Sigmoid colon (tissue), 7 donors: ENCODE results near the gene GRM4. TPM values are rescaled to one million over a fixed set of nuclear protein-coding genes. Genes with fewer than 3 reads are reported as not detected.

Experiments
- DNase-seq: peaks from one replicate; pipeline ENCODE4 v3.0.0-alpha.2; 2019
- H3K27ac ChIP-seq, 4 donors: fragments of 200-600 bp; sonication (generic); one replicate each; pipeline ENCODE4 v1.5.1; 2016 to 2019; ENCODE audit warnings: mild to moderate bottlenecking in 1 of 4
- H3K27me3 ChIP-seq, 3 donors: fragments of 200-600 bp; sonication (generic); one replicate each; pipeline ENCODE4 v1.5.1; 2019; ENCODE audit warnings: mild to moderate bottlenecking in 1 of 3
- H3K36me3 ChIP-seq, 4 donors: fragments of 200-600 bp; sonication (generic); one replicate each; pipeline ENCODE4 v1.5.1; 2016 to 2019
- H3K4me1 ChIP-seq, 4 donors: fragments of 200-600 bp; sonication (generic); one replicate each; pipeline ENCODE4 v1.5.1; 2017 to 2019
- H3K4me3 ChIP-seq, 4 donors: fragments of 200-600 bp; sonication (generic); one replicate each; pipeline ENCODE4 v1.5.1; 2017 to 2019; ENCODE audit warnings: mild to moderate bottlenecking in 2 of 4, moderate library complexity in 1 of 4
- H3K9me3 ChIP-seq, 4 donors: fragments of 200-600 bp in 3 of 4; sonication (generic) in 3 of 4; one replicate each; pipeline versions ENCODE4 v1.5.1 to v1.6.1; 2013 to 2019
- CTCF ChIP-seq, 4 experiments: fragments of 450-650 bp in 3 of 4; fragments of 200-600 bp in 1 of 4; IDR thresholded peaks; one replicate each; pipeline ENCODE4 v1.5.1; 2016 to 2019; ENCODE audit warnings: antibody characterized with exemption in 4 of 4, mild to moderate bottlenecking in 3 of 4, moderate library complexity in 2 of 4
- EP300 ChIP-seq, 4 donors: sonication (generic); formaldehyde crosslinking; IDR thresholded peaks; one replicate each; pipeline ENCODE4 v1.6.1; 2017; ENCODE audit warnings: antibody characterized with exemption in 4 of 4
- POLR2A ChIP-seq, 2 donors: fragments of 450-650 bp; IDR thresholded peaks; one replicate each; pipeline ENCODE4 v1.6.1; 2016; ENCODE audit warnings: antibody characterized with exemption in 2 of 2, mild to moderate bottlenecking in 2 of 2, moderate library complexity in 2 of 2
- POLR2AphosphoS5 ChIP-seq, 4 donors: sonication (generic); formaldehyde crosslinking; IDR thresholded peaks; one replicate each; pipeline ENCODE4 v1.6.1; 2017; ENCODE audit warnings: antibody characterized with exemption in 4 of 4
- WGBS, 2 donors: extraction: QIAGEN DNeasy Blood & Tissue Kit; methylation state at CpG; one replicate each; pipeline ENCODE4 v1.1.7; 2013; 5-methylcytosine and 5-hydroxymethylcytosine counted together
- intact Hi-C: fragments of 100-400 bp; cut with DNase I; formaldehyde crosslinking; loops from one replicate; pipeline ENCODE4 v1.15.1; 2023
- polyA plus RNA-seq, 3 donors: library from polyadenylated mRNA; stranded (reverse); fragments of 200-250 nt; gene quantifications; one replicate each; pipeline ENCODE4 v1.2.3, GENCODE V29; 2013
- total RNA-seq, 4 donors: library from RNA; depleted of rRNA; stranded (reverse); fragments of >200 nt; gene quantifications; one replicate each; pipeline ENCODE4 v1.1.0, GENCODE V29; 2016
- donor health status: healthy with polysubstance abuse.
- donor health status: Bipolar disorder and iron deficiency.
- donor health status: healthy.

The GRM4 gene
- total and polyA plus RNA-seq, 7 donors = 0.07 to 0.14 TPM; not detected in 5

- no peaks in the 10 kb centered on the region for H3K9me3 ChIP-seq
- intact Hi-C loops = no loop called here
- H3K4me3 ChIP-seq = no peak overlapping the region
- no peaks in the 10 kb centered on the region for H3K4me1 ChIP-seq
- no peaks in the 10 kb centered on the region for H3K36me3 ChIP-seq
- DNase-seq = no peak
- 24 to 66% methylated on average over 1 of the region's 1 CpG for WGBS, 2 donors
- peaks cover 0 to 19% (median 0%) of the 10 kb centered on the region in 3 donors for H3K27me3 ChIP-seq
- TF ChIP-seq POLR2A (IDR thresholded peaks at IDR 0.05) (no peak), POLR2AphosphoS5 (IDR thresholded peaks at IDR 0.05) (no peak), CTCF (IDR thresholded peaks at IDR 0.05) (no peak)
- H3K27ac ChIP-seq = no peak overlapping the region
Measured at GRCh38 chr6:34004706-34005105, 141.2 kb downstream of the GRM4 start.

DNA sequence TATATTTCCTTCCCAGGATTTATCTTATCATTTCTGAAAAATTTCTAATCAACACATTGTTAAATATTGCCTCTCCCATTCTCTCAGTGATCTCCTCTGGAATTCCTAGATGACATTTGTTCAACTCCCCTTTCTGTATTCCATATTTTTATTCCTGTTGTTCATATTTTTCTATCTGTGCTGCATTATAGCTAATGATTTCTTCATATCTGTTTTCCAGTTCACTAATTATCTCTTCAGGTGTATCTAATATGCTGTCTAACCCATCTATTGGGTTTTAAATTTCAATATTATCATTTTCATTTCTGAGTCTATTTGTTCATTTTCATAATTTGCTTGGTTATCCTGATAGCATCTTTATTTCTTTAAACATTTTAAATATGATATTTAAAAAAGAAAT is 141.9 kb downstream of the GRM4 start:
- no peak overlapping the region for H3K4me3 ChIP-seq
- H3K9me3 ChIP-seq = no peaks in the 10 kb centered on the region
- TF ChIP-seq POLR2A (IDR thresholded peaks at IDR 0.05) = no peak
- no peak for TF ChIP-seq CTCF (IDR thresholded peaks at IDR 0.05)
- TF ChIP-seq POLR2AphosphoS5 (IDR thresholded peaks at IDR 0.05) = no peak
- TF ChIP-seq EP300 (IDR thresholded peaks at IDR 0.05) = no peak
- no peaks in the 10 kb centered on the region for H3K4me1 ChIP-seq
- no peaks in the 10 kb centered on the region for H3K36me3 ChIP-seq
- no peak for DNase-seq
- intact Hi-C loops = no loop called here
- no peak overlapping the region for H3K27ac ChIP-seq
- peaks cover 0 to 14% (median 0%) of the 10 kb centered on the region in 3 donors for H3K27me3 ChIP-seq

GRCh38 chr6:34001706-34002621 is 143.9 kb downstream of the GRM4 start:
- TF ChIP-seq EP300 (IDR thresholded peaks at IDR 0.05) = no peak
- no peak for TF ChIP-seq CTCF (IDR thresholded peaks at IDR 0.05)
- peaks cover 0 to 14% (median 0%) of the 10 kb centered on the region in 3 donors for H3K27me3 ChIP-seq
- H3K36me3 ChIP-seq = no peaks in the 10 kb centered on the region
- H3K9me3 ChIP-seq = peaks cover 0 to 4% (median 0%) of the 10 kb centered on the region in 4 donors
- H3K4me3 ChIP-seq = no peak overlapping the region
- H3K4me1 ChIP-seq = no peaks in the 10 kb centered on the region
- DNase-seq = no peak
- no peak overlapping the region for H3K27ac ChIP-seq
- intact Hi-C loops = no loop called here
- WGBS, 2 donors = 76 to 87% methylated on average over 41 of the region's 41 CpGs

GRCh38 chr6:34000281-34000680 is 145.6 kb downstream of the GRM4 start:
- Histone ChIP-seq H3K27ac (no peak overlapping the region), H3K9me3 (peaks cover 0 to 4% (median 0%) of the 10 kb centered on the region in 4 donors), H3K27me3 (peaks cover 0 to 14% (median 0%) of the 10 kb centered on the region in 3 donors), H3K4me1 (no peaks in the 10 kb centered on the region), H3K4me3 (no peak overlapping the region), H3K36me3 (no peaks in the 10 kb centered on the region)
- TF ChIP-seq CTCF (IDR thresholded peaks at IDR 0.05) (no peak), POLR2A (IDR thresholded peaks at IDR 0.05) (no peak), EP300 (IDR thresholded peaks at IDR 0.05) (no peak), POLR2AphosphoS5 (IDR thresholded peaks at IDR 0.05) (no peak)
- WGBS, 2 donors = 92 to 95% methylated on average over 5 of the region's 5 CpGs
- DNase-seq = no peak
- intact Hi-C loops = no loop called here
